Measurements from ENCODE around the gene LRRC3. TPM values are rescaled to one million over a fixed set of nuclear protein-coding genes. Genes with fewer than 3 reads are reported as not detected.

Gene LRRC3
- total RNA-seq, 4 donors from 2014 or later, result 0.57 to 2.9 (median 1.1) TPM

GRCh38 chr21:44432841-44433790, 22.2 kb upstream of the LRRC3 start:
- H3K4me3 ChIP-seq, result no peak overlapping the region
- no peak overlapping the region for H3K27ac ChIP-seq
- peaks cover 0 to 1% (median 0%) of the 10 kb centered on the region in 3 donors for H3K4me1 ChIP-seq
- no peak for DNase-seq
- WGBS, 2 donors, result 90 to 92% methylated on average over 9 to 15 of the region's 34 CpGs
- H3K9me3 ChIP-seq, result peaks cover 0 to 19% (median 0%) of the 10 kb centered on the region in 3 donors
- TF ChIP-seq POLR2A (IDR thresholded peaks at IDR 0.05) (no peak), CTCF (IDR thresholded peaks at IDR 0.05) (no peak)
- H3K36me3 ChIP-seq, result no peaks in the 10 kb centered on the region
- H3K27me3 ChIP-seq, result peaks cover 0 to 10% (median 0%) of the 10 kb centered on the region in 4 donors
- intact Hi-C loops (cut with DNase I), result no loop called here

- TF ChIP-seq CTCF (IDR thresholded peaks at IDR 0.05), result no peak
- no peak for TF ChIP-seq POLR2A (IDR thresholded peaks at IDR 0.05)
- no peaks in the 10 kb centered on the region for H3K36me3 ChIP-seq
- H3K27ac ChIP-seq, result no peak overlapping the region
- peaks cover 0 to 10% (median 0%) of the 10 kb centered on the region in 3 donors for H3K4me1 ChIP-seq
- H3K4me3 ChIP-seq, result no peak overlapping the region
- H3K27me3 ChIP-seq, result peaks cover 0 to 15% (median 0%) of the 10 kb centered on the region in 4 donors
- intact Hi-C loops (cut with DNase I), result no loop called here
- no peak for DNase-seq
- H3K9me3 ChIP-seq, result peaks cover 0 to 11% (median 0%) of the 10 kb centered on the region in 3 donors
- WGBS, 2 donors, result 88 to 90% methylated on average over 23 to 31 of the region's 39 CpGs
Measured at GRCh38 chr21:44433791-44434567, 21.3 kb upstream of the LRRC3 start.

GRCh38 chr21:44434568-44434925, 20.8 kb upstream of the LRRC3 start:
- intact Hi-C loops (cut with DNase I), result no loop called here
- TF ChIP-seq POLR2A (IDR thresholded peaks at IDR 0.05) (no peak), CTCF (IDR thresholded peaks at IDR 0.05) (no peak)
- Histone ChIP-seq H3K36me3 (no peaks in the 10 kb centered on the region), H3K4me3 (no peak overlapping the region), H3K4me1 (peaks cover 0 to 11% (median 0%) of the 10 kb centered on the region in 3 donors), H3K9me3 (peaks cover 0 to 7% (median 0%) of the 10 kb centered on the region in 3 donors), H3K27ac (no peak overlapping the region), H3K27me3 (peaks cover 0 to 21% (median 0%) of the 10 kb centered on the region in 4 donors)
- 41 to 74% methylated on average over 2 to 5 of the region's 13 CpGs for WGBS, 2 donors
- DNase-seq, result no peak

- intact Hi-C loops (cut with DNase I), result no loop called here
- peaks cover 0 to 1% (median 0%) of the 10 kb centered on the region in 3 donors for H3K9me3 ChIP-seq
- peaks cover 0 to 22% (median 0%) of the 10 kb centered on the region in 4 donors for H3K27me3 ChIP-seq
- TF ChIP-seq POLR2A (IDR thresholded peaks at IDR 0.05) (no peak), CTCF (IDR thresholded peaks at IDR 0.05) (no peak)
- WGBS, 2 donors, result 60 to 71% methylated on average over 4 to 6 of the region's 28 CpGs
- H3K4me3 ChIP-seq, result no peak overlapping the region
- peaks cover 0 to 11% (median 0%) of the 10 kb centered on the region in 3 donors for H3K4me1 ChIP-seq
- H3K27ac ChIP-seq, result no peak overlapping the region
- DNase-seq, result no peak
- no peaks in the 10 kb centered on the region for H3K36me3 ChIP-seq
Measured at GRCh38 chr21:44434936-44435635, 20.2 kb upstream of the LRRC3 start.

Data from esophagus squamous epithelium (tissue), 5 donors.